HepG2 (cell line): ENCODE data around the gene ZC3H18. TPM values are rescaled to one million over a fixed set of nuclear protein-coding genes. Genes with fewer than 3 reads are reported as not detected.
A peak's percentile ranks its signal among the peaks of the same experiment; 100 is the strongest.

ENCODE experiments used
- CC2D1A ChIP-seq: sonication (generic); formaldehyde crosslinking; IDR thresholded peaks from 2 replicates; pipeline ENCODE4 v1.8.1; 2023; ENCODE audit warnings: mild to moderate bottlenecking, missing genetic modification reagents
- HNF1B ChIP-seq: sonication (generic); formaldehyde crosslinking; IDR thresholded peaks from 2 replicates; pipeline ENCODE4 v1.5.1; 2020; ENCODE audit warnings: mild to moderate bottlenecking, moderate library complexity, missing genetic modification reagents
- KDM5A ChIP-seq: fragments of 200-600 bp; sonication (generic); IDR thresholded peaks from 2 replicates; pipeline ENCODE4 v1.7.0; 2018; ENCODE audit warnings: antibody characterized with exemption, mild to moderate bottlenecking, low read length, borderline replicate concordance
- MBD4 ChIP-seq: IDR thresholded peaks from 2 replicates; pipeline ENCODE4 v1.6.1; 2012; ENCODE audit warnings: low read length, inconsistent platforms, borderline replicate concordance
- MIER2 ChIP-seq: IDR thresholded peaks from 2 replicates; pipeline ENCODE4 v1.6.1; 2016; ENCODE audit warnings: missing biosample characterization, missing genetic modification reagents
- NCOA1 ChIP-seq: sonication (generic); formaldehyde crosslinking; IDR thresholded peaks from 2 replicates; pipeline ENCODE4 v1.9.0; 2021; ENCODE audit warnings: missing genetic modification reagents
- PBX2 ChIP-seq: IDR thresholded peaks from 2 replicates; pipeline ENCODE4 v1.6.1; 2016; ENCODE audit warnings: control low read depth
- PRDM4 ChIP-seq: sonication (generic); formaldehyde crosslinking; IDR thresholded peaks from 2 replicates; pipeline ENCODE4 v1.9.0; 2021; ENCODE audit warnings: missing genetic modification reagents, borderline replicate concordance
- TFDP1 ChIP-seq: IDR thresholded peaks from 2 replicates; pipeline ENCODE4 v1.6.1; 2016; ENCODE audit warnings: missing compliant biosample characterization, missing genetic modification reagents, borderline replicate concordance
- TFDP2 ChIP-seq: sonication (generic); formaldehyde crosslinking; IDR thresholded peaks from 2 replicates; pipeline ENCODE4 v1.4.0; 2020; ENCODE audit warnings: missing genetic modification reagents
- USF2 ChIP-seq, 2 experiments: sonication (generic) in 1 of 2; formaldehyde crosslinking in 1 of 2; IDR thresholded peaks; 2 replicates each; pipeline versions ENCODE4 v1.5.1 to v1.6.1; 2011 to 2020; ENCODE audit warnings: borderline replicate concordance in 1 of 2, low read depth in 1 of 2, low read length in 1 of 2, mild to moderate bottlenecking in 1 of 2, missing genetic modification reagents in 1 of 2, moderate library complexity in 1 of 2
- ZNF280B ChIP-seq: sonication (generic); formaldehyde crosslinking; IDR thresholded peaks from 2 replicates; pipeline ENCODE4 v1.5.0; 2020; ENCODE audit warnings: missing genetic modification reagents, mild to moderate bottlenecking, borderline replicate concordance
- ZNF501 ChIP-seq: sonication (generic); formaldehyde crosslinking; IDR thresholded peaks from 2 replicates; pipeline ENCODE4 v1.5.1; 2020; ENCODE audit warnings: mild to moderate bottlenecking, moderate library complexity, missing genetic modification reagents
- ZNF546 ChIP-seq: sonication (generic); formaldehyde crosslinking; conservative IDR thresholded peaks from 2 replicates; pipeline ENCODE4 v1.8.1; 2023; ENCODE audit warnings: mild to moderate bottlenecking, missing genetic modification reagents
- ZNF652 ChIP-seq: IDR thresholded peaks from 2 replicates; pipeline ENCODE4 v1.6.1; 2016; ENCODE audit warnings: low read depth, borderline replicate concordance
- ZNF7 ChIP-seq: IDR thresholded peaks from 2 replicates; pipeline ENCODE4 v1.6.1; 2016; ENCODE audit warnings: missing biosample characterization, missing genetic modification reagents
- polyA plus RNA-seq, 8 experiments: library from polyadenylated mRNA; depleted of rRNA in 3 of 8; stranded (reverse) in 7 of 8; unstranded in 1 of 8; fragments of >200 nt; fragmentation: Illumina TruSeq in 4 of 8; extraction: Trizol in 4 of 8; gene quantifications; 2 replicates each; pipeline versions ENCODE4 v1.2.1 to v1.2.3, GENCODE V29; 2011 to 2016; ENCODE audit warnings: low read depth in 4 of 8, missing spikeins in 1 of 8, mixed read lengths in 1 of 8; ENCODE audit not compliant: insufficient read depth in 1 of 8
- total RNA-seq, 5 experiments: library from RNA; depleted of rRNA; stranded (reverse); fragments of >200 nt; fragmentation: Illumina TruSeq; extraction: Trizol; gene quantifications; 2 replicates each; pipeline ENCODE4 v1.2.3, GENCODE V29; 2016; ENCODE audit warnings: low read depth in 1 of 5

ZC3H18 gene
- total and polyA plus RNA-seq, 2 of the 13 experiments (the other 11 are each of a cell fraction or from before 2014, with no cell fraction given): 11.2 to 27.4 TPM

GRCh38 chr16:88560714-88561484 lies 9.3 kb upstream of the ZC3H18 start (continued):
- TF ChIP-seq ZNF501 (CRISPR knock-in tag): peak; percentile 90
- TF ChIP-seq NCOA1 (CRISPR knock-in tag): peak; percentile 95; the same call in 1 of the 2 replicates
- peak; percentile 99 for TF ChIP-seq MIER2 (CRISPR knock-in tag)
- peak; percentile 79 for TF ChIP-seq ZNF652
- no peak for TF ChIP-seq USF2 (IDR thresholded peaks at IDR 0.05; ENCODE audit: low read depth, low read length)
- TF ChIP-seq USF2 (CRISPR knock-in tag; IDR thresholded peaks at IDR 0.05; ENCODE audit: borderline replicate concordance): no peak
- TF ChIP-seq MBD4: no peak
- TF ChIP-seq ZNF7: peak; percentile 97
- peak; percentile 75 for TF ChIP-seq PBX2
- TF ChIP-seq CC2D1A (CRISPR knock-in tag): peak; percentile 99
- TF ChIP-seq TFDP2 (CRISPR knock-in tag): peak; percentile 84
- peak; percentile 66; the same call in 1 of the 2 replicates for TF ChIP-seq ZNF280B (CRISPR knock-in tag)
- no peak for TF ChIP-seq KDM5A
- TF ChIP-seq ZNF546: peak; percentile 99
- peak; percentile 88 for TF ChIP-seq HNF1B (CRISPR knock-in tag)
- TF ChIP-seq TFDP1 (CRISPR knock-in tag): peak; percentile 84; the same call in 1 of the 2 replicates
- TF ChIP-seq PRDM4: peak; percentile 98
